Parathyroid adenoma (tissue), 2 donors: ENCODE measurements around the gene ALPI.

Experiments used
- H2AFZ ChIP-seq: fragments of 300-600 bp; sonication (generic); one replicate; pipeline ENCODE4 v1.7.0; 2017; ENCODE audit warnings: antibody characterized with exemption, mild to moderate bottlenecking
- H3K27ac ChIP-seq: fragments of 300-600 bp; sonication (generic); one replicate; pipeline ENCODE4 v1.7.0; 2017
- H3K27me3 ChIP-seq: fragments of 300-600 bp; sonication (generic); one replicate; pipeline ENCODE4 v1.7.0; 2017; ENCODE audit warnings: low read length; ENCODE audit not compliant: control insufficient read depth, insufficient read depth
- H3K36me3 ChIP-seq: fragments of 300-600 bp; sonication (generic); one replicate; pipeline ENCODE4 v1.7.0; 2017; ENCODE audit warnings: low read length; ENCODE audit not compliant: control insufficient read depth, insufficient read depth
- H3K4me1 ChIP-seq: fragments of 300-600 bp; sonication (generic); one replicate; pipeline ENCODE4 v1.7.0; 2017; ENCODE audit warnings: control low read depth
- H3K4me2 ChIP-seq: fragments of 300-600 bp; sonication (generic); one replicate; pipeline ENCODE4 v1.7.0; 2017; ENCODE audit warnings: low read length
- H3K4me3 ChIP-seq: fragments of 300-600 bp; sonication (generic); one replicate; pipeline ENCODE4 v1.7.0; 2017; ENCODE audit warnings: low read depth, low read length
- H3K79me2 ChIP-seq: fragments of 300-600 bp; sonication (generic); one replicate; pipeline ENCODE4 v1.7.0; 2017; ENCODE audit warnings: control low read depth
- H3K9ac ChIP-seq: fragments of 300-600 bp; sonication (generic); one replicate; pipeline ENCODE4 v1.7.0; 2017; ENCODE audit warnings: mild to moderate bottlenecking
- H3K9me3 ChIP-seq: fragments of 300-600 bp; sonication (generic); one replicate; pipeline ENCODE4 v1.7.0; 2017; ENCODE audit warnings: low read length; ENCODE audit not compliant: control insufficient read depth
- CTCF ChIP-seq: fragments of 300-600 bp; sonication (generic); IDR thresholded peaks from one replicate; pipeline ENCODE4 v1.7.0; 2017; ENCODE audit warnings: antibody characterized with exemption, mild to moderate bottlenecking
- donor health status: primary hyperparathyroidism.

Gene ALPI

GRCh38 chr2:232501331-232501771, 45.4 kb downstream of the ALPI start:
- Histone ChIP-seq H3K27me3 (no peaks in the 10 kb centered on the region), H3K4me1 (no peaks in the 10 kb centered on the region), H3K79me2 (no peaks in the 10 kb centered on the region), H3K9me3 (no peaks in the 10 kb centered on the region), H3K4me2 (no peak overlapping the region), H3K9ac (no peak overlapping the region), H3K36me3 (no peaks in the 10 kb centered on the region), H3K27ac (no peak overlapping the region), H3K4me3 (no peak overlapping the region), H2AFZ (no peak overlapping the region)
- TF ChIP-seq CTCF = no peak

GRCh38 chr2:232501794-232502390, 45.9 kb downstream of the ALPI start:
- Histone ChIP-seq H3K4me2 (no peak overlapping the region), H3K9me3 (no peaks in the 10 kb centered on the region), H3K27ac (no peak overlapping the region), H3K9ac (no peak overlapping the region), H3K36me3 (no peaks in the 10 kb centered on the region), H3K4me1 (no peaks in the 10 kb centered on the region), H3K4me3 (no peak overlapping the region), H2AFZ (no peak overlapping the region), H3K27me3 (no peaks in the 10 kb centered on the region), H3K79me2 (no peaks in the 10 kb centered on the region)
- TF ChIP-seq CTCF = no peak

GRCh38 chr2:232502511-232502910, 46.6 kb downstream of the ALPI start:
- no peak overlapping the region for H3K27ac ChIP-seq
- H3K4me3 ChIP-seq = no peak overlapping the region
- no peaks in the 10 kb centered on the region for H3K79me2 ChIP-seq
- H3K9me3 ChIP-seq = no peaks in the 10 kb centered on the region
- H3K36me3 ChIP-seq = no peaks in the 10 kb centered on the region
- TF ChIP-seq CTCF = no peak
- no peak overlapping the region for H3K9ac ChIP-seq
- no peaks in the 10 kb centered on the region for H3K27me3 ChIP-seq
- H3K4me2 ChIP-seq = no peak overlapping the region
- H3K4me1 ChIP-seq = no peaks in the 10 kb centered on the region
- peak overlapping the region; percentile 46 for H2AFZ ChIP-seq

- Histone ChIP-seq H3K4me2 (peak overlapping the region; percentile 65), H3K9ac (no peak overlapping the region), H3K27ac (no peak overlapping the region)
Observed at GRCh38 chr2:232502911-232503808, 47.2 kb downstream of the ALPI start.

More at GRCh38 chr2:232502911-232503808, 47.2 kb downstream of the ALPI start:
- no peak for TF ChIP-seq CTCF
- Histone ChIP-seq H3K79me2 (no peaks in the 10 kb centered on the region), H3K27me3 (no peaks in the 10 kb centered on the region), H3K9me3 (no peaks in the 10 kb centered on the region), H3K4me3 (peak overlapping the region; percentile 25), H2AFZ (peak overlapping the region; percentile 84), H3K4me1 (no peaks in the 10 kb centered on the region), H3K36me3 (no peaks in the 10 kb centered on the region)
